ENCODE measurements around the gene SUCLG2.

The SUCLG2 gene

GRCh38 chr3:67335813-67336212, 318.6 kb downstream of the SUCLG2 start:
- Histone ChIP-seq H3K27me3 (no peaks in the 10 kb centered on the region), H3K27ac (no peak overlapping the region), H3K9me3 (no peaks in the 10 kb centered on the region), H3K36me3 (no peaks in the 10 kb centered on the region), H3K4me1 (ENCODE audit: control insufficient read depth in 1 of 2, insufficient read depth in 1 of 2, low read depth in 1 of 2, low read length in 1 of 2) (no peaks in the 10 kb centered on the region), H3K4me3 (ENCODE audit: low read depth in 1 of 2, low read length in 1 of 2) (no peak overlapping the region)
- TF ChIP-seq CTCF (IDR thresholded peaks at IDR 0.05) = no peak

- Histone ChIP-seq H3K4me1 (ENCODE audit: control insufficient read depth in 1 of 2, insufficient read depth in 1 of 2, low read depth in 1 of 2, low read length in 1 of 2) (no peaks in the 10 kb centered on the region), H3K27ac (no peak overlapping the region), H3K27me3 (no peaks in the 10 kb centered on the region), H3K36me3 (no peaks in the 10 kb centered on the region), H3K9me3 (no peaks in the 10 kb centered on the region), H3K4me3 (ENCODE audit: low read depth in 1 of 2, low read length in 1 of 2) (no peak overlapping the region)
- TF ChIP-seq CTCF (IDR thresholded peaks at IDR 0.05) = no peak
Measured at GRCh38 chr3:67334588-67334987, 319.8 kb downstream of the SUCLG2 start.

- Histone ChIP-seq H3K27me3 (no peaks in the 10 kb centered on the region), H3K36me3 (no peaks in the 10 kb centered on the region), H3K27ac (no peak overlapping the region), H3K9me3 (no peaks in the 10 kb centered on the region), H3K4me3 (ENCODE audit: low read depth in 1 of 2, low read length in 1 of 2) (no peak overlapping the region), H3K4me1 (ENCODE audit: control insufficient read depth in 1 of 2, insufficient read depth in 1 of 2, low read depth in 1 of 2, low read length in 1 of 2) (no peaks in the 10 kb centered on the region)
- TF ChIP-seq CTCF (IDR thresholded peaks at IDR 0.05) = no peak
Measured at GRCh38 chr3:67329358-67329757, 325.1 kb downstream of the SUCLG2 start.

GRCh38 chr3:67327582-67327981, 326.8 kb downstream of the SUCLG2 start:
- H3K27me3 ChIP-seq = no peaks in the 10 kb centered on the region
- H3K36me3 ChIP-seq = no peaks in the 10 kb centered on the region
- H3K27ac ChIP-seq = no peak overlapping the region
- TF ChIP-seq CTCF (IDR thresholded peaks at IDR 0.05) = no peak
- H3K4me1 ChIP-seq (ENCODE audit: control insufficient read depth in 1 of 2, insufficient read depth in 1 of 2, low read depth in 1 of 2, low read length in 1 of 2) = no peaks in the 10 kb centered on the region
- H3K4me3 ChIP-seq (ENCODE audit: low read depth in 1 of 2, low read length in 1 of 2) = no peak overlapping the region
- no peaks in the 10 kb centered on the region for H3K9me3 ChIP-seq

DNA sequence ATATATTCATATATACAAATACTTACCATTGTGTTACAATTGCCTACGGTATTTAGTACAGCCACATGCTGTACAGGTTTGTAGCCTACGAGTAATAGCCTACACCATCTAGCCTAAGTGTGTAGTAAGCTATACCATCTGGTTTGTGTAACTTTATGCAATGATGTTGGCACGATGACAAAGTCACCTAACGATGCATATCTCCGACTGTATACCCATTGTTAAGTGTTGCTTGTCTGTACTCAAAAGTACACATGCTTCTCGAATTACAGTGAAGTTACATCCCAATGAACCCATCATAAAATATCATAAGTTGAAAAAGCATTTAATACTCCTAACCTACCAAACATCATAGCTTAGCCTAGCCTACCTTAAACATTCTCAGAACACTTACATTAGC, 329.2 kb downstream of the SUCLG2 start:
- Histone ChIP-seq H3K9me3 (no peaks in the 10 kb centered on the region), H3K27ac (no peak overlapping the region), H3K36me3 (no peaks in the 10 kb centered on the region), H3K4me3 (ENCODE audit: low read depth in 1 of 2, low read length in 1 of 2) (no peak overlapping the region), H3K27me3 (no peaks in the 10 kb centered on the region), H3K4me1 (ENCODE audit: control insufficient read depth in 1 of 2, insufficient read depth in 1 of 2, low read depth in 1 of 2, low read length in 1 of 2) (no peaks in the 10 kb centered on the region)
- no peak for TF ChIP-seq CTCF (IDR thresholded peaks at IDR 0.05)

Measured in neutrophil (primary cell).